H1 (cell line): ENCODE measurements around the gene LDLRAD4.

ENCODE experiments used
- EGR1 ChIP-seq: IDR thresholded peaks from 2 replicates; pipeline ENCODE4 v1.6.1; 2011; ENCODE audit warnings: low read depth, low read length, borderline replicate concordance
- HDAC2 ChIP-seq, 2 experiments: fragments of 300-600 bp in 1 of 2; sonication (generic) in 1 of 2; IDR thresholded peaks; 2 replicates each; pipeline ENCODE4 v1.6.1; 2011 to 2012; ENCODE audit warnings: low read depth in 2 of 2, low read length in 2 of 2, mild to moderate bottlenecking in 2 of 2, moderate library complexity in 2 of 2, borderline replicate concordance in 1 of 2, inconsistent platforms in 1 of 2
- JUND ChIP-seq: IDR thresholded peaks from 2 replicates; pipeline ENCODE4 v1.6.1; 2011; ENCODE audit warnings: mild to moderate bottlenecking, improper control_type of control experiment, low read length
- POLR2A ChIP-seq, 2 experiments: IDR thresholded peaks; 1 replicate in 1 of 2; 2 replicates in 1 of 2; pipeline ENCODE4 v1.6.1; 2011; ENCODE audit warnings: low read depth in 2 of 2, low read length in 2 of 2, mild to moderate bottlenecking in 2 of 2; ENCODE audit errors: control extremely low read depth in 1 of 2
- POLR2AphosphoS5 ChIP-seq: IDR thresholded peaks from 2 replicates; pipeline ENCODE4 v1.6.1; 2011; ENCODE audit warnings: low read depth, low read length
- TAF1 ChIP-seq: IDR thresholded peaks from 2 replicates; pipeline ENCODE4 v1.6.1; 2011; ENCODE audit warnings: mild to moderate bottlenecking, low read depth, low read length
- TAF7 ChIP-seq: optimal IDR thresholded peaks from 2 replicates; pipeline ENCODE3; 2011; ENCODE audit warnings: low read depth, mild to moderate bottlenecking, inconsistent platforms, low read length, moderate library complexity, borderline replicate concordance
- TF ChIP-seq, protein P1 (sequence below), 3 experiments: IDR thresholded peaks; 1 replicate in 2 of 3; 2 replicates in 1 of 3; pipeline versions ENCODE4 v1.5.1 to v1.6.1; 2011; ENCODE audit warnings: low read length in 3 of 3, mild to moderate bottlenecking in 3 of 3, inconsistent platforms in 2 of 3, low read depth in 1 of 3, moderate library complexity in 1 of 3; ENCODE audit not compliant: insufficient read depth in 1 of 3; ENCODE audit errors: control extremely low read depth in 1 of 3
- TF ChIP-seq, protein P2 (sequence below): IDR thresholded peaks from 2 replicates; pipeline ENCODE4 v1.6.1; 2012; ENCODE audit warnings: inconsistent platforms

DNA sequence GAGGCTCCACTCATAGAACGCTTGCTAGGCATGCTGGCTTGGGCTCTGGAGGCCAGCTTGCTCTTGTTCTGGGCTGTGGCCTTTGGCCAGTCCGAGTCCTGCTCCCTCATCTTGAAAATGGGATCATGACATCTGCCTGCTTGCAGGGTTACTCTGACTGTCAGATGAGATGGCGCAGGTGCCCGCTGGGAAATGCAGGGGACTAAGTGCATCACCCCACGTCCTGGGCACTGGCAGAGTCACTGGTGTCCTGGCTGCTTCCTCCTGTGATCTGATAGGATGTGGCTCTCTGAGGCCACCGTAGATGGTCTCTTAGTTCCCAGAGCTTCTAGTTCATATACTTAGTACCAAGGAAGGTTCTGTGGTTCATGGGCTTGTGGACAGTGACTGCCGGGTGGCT lies 18.5 kb downstream of the LDLRAD4 start:
- TF ChIP-seq POLR2A (IDR thresholded peaks at IDR 0.05; ENCODE audit: control extremely low read depth in 1 of 2, low read depth in 2 of 2, low read length in 2 of 2): no peak
- TF ChIP-seq, protein P1, sequence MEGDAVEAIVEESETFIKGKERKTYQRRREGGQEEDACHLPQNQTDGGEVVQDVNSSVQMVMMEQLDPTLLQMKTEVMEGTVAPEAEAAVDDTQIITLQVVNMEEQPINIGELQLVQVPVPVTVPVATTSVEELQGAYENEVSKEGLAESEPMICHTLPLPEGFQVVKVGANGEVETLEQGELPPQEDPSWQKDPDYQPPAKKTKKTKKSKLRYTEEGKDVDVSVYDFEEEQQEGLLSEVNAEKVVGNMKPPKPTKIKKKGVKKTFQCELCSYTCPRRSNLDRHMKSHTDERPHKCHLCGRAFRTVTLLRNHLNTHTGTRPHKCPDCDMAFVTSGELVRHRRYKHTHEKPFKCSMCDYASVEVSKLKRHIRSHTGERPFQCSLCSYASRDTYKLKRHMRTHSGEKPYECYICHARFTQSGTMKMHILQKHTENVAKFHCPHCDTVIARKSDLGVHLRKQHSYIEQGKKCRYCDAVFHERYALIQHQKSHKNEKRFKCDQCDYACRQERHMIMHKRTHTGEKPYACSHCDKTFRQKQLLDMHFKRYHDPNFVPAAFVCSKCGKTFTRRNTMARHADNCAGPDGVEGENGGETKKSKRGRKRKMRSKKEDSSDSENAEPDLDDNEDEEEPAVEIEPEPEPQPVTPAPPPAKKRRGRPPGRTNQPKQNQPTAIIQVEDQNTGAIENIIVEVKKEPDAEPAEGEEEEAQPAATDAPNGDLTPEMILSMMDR (IDR thresholded peaks at IDR 0.05; ENCODE audit: control extremely low read depth in 1 of 3, insufficient read depth in 1 of 3, low read depth in 1 of 3, low read length in 3 of 3): no peak
- no peak for TF ChIP-seq POLR2AphosphoS5
- TF ChIP-seq TAF7: no peak
- TF ChIP-seq HDAC2 (IDR thresholded peaks at IDR 0.05; ENCODE audit: borderline replicate concordance in 1 of 2, low read depth in 2 of 2, low read length in 2 of 2): no peak
- no peak for TF ChIP-seq EGR1
- no peak for TF ChIP-seq TAF1
- TF ChIP-seq, protein P2, sequence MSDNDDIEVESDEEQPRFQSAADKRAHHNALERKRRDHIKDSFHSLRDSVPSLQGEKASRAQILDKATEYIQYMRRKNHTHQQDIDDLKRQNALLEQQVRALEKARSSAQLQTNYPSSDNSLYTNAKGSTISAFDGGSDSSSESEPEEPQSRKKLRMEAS: no peak
- TF ChIP-seq JUND: no peak
